ENCODE measurements around the gene BCAS2. TPM values are rescaled to one million over a fixed set of nuclear protein-coding genes. Genes with fewer than 3 reads are reported as not detected.

Gene BCAS2
- total RNA-seq, 2 experiments from 2014 or later: 39.3 to 40.8 TPM

- Histone ChIP-seq H3K9me2 (ENCODE audit: insufficient read depth, low read length) (no peaks in the 10 kb centered on the region), H3K4me3 (ENCODE audit: low read depth, low read length, poor library complexity, severe bottlenecking) (no peak overlapping the region), H3K9me3 (ENCODE audit: low read length) (no peaks in the 10 kb centered on the region), H3K27ac (ENCODE audit: low read depth, low read length, poor library complexity, severe bottlenecking) (no peak overlapping the region), H3K4me1 (ENCODE audit: insufficient read depth, low read length, poor library complexity, severe bottlenecking) (no peaks in the 10 kb centered on the region), H3K4me2 (ENCODE audit: low read length) (no peak overlapping the region), H3K79me2 (ENCODE audit: insufficient read depth, low read depth, low read length) (no peaks in the 10 kb centered on the region), H2AFZ (ENCODE audit: low read length) (no peak overlapping the region), H3K36me3 (ENCODE audit: insufficient read depth, low read length) (no peaks in the 10 kb centered on the region), H4K20me1 (ENCODE audit: insufficient read depth, low read length) (no peaks in the 10 kb centered on the region)
- intact Hi-C loops (cut with micrococcal nuclease; ENCODE audit: unreplicated experiment): no loop called here
- BruUV-seq (replicated peaks): no TSS peak
- ChIA-PET POLR2A (interaction anchor here (0.7 kb wide), 1 partner anchor 154 kb away, joined by 3 read pairs; no protein-coding TSS in a partner anchor), CTCF (ENCODE audit: unreplicated experiment) (no interaction called here)
- no peak for DNase-seq (ENCODE audit: low spot score)
- TF ChIP-seq EZH2phosphoT487 (IDR thresholded peaks at IDR 0.05; ENCODE audit: borderline replicate concordance, low read depth, low read length) (no peak), CTCF (conservative IDR thresholded peaks at IDR 0.05; ENCODE audit: low read length) (no peak)
Measured at GRCh38 chr1:114588196-114588689, 6.8 kb upstream of the BCAS2 start.

GRCh38 chr1:114587203-114587991 is 6.0 kb upstream of the BCAS2 start:
- BruUV-seq (replicated peaks): no TSS peak
- Histone ChIP-seq H3K4me1 (ENCODE audit: insufficient read depth, low read length, poor library complexity, severe bottlenecking) (peaks cover under 1% of the 10 kb centered on the region), H3K4me3 (ENCODE audit: low read depth, low read length, poor library complexity, severe bottlenecking) (no peak overlapping the region), H3K9me2 (ENCODE audit: insufficient read depth, low read length) (no peaks in the 10 kb centered on the region), H3K4me2 (ENCODE audit: low read length) (no peak overlapping the region), H3K79me2 (ENCODE audit: insufficient read depth, low read depth, low read length) (no peaks in the 10 kb centered on the region), H4K20me1 (ENCODE audit: insufficient read depth, low read length) (no peaks in the 10 kb centered on the region), H3K36me3 (ENCODE audit: insufficient read depth, low read length) (no peaks in the 10 kb centered on the region), H2AFZ (ENCODE audit: low read length) (no peak overlapping the region), H3K27ac (ENCODE audit: low read depth, low read length, poor library complexity, severe bottlenecking) (no peak overlapping the region), H3K9me3 (ENCODE audit: low read length) (peaks cover 1% of the 10 kb centered on the region; the same call in 1 of the 2 replicates)
- TF ChIP-seq CTCF (conservative IDR thresholded peaks at IDR 0.05; ENCODE audit: low read length): no peak
- TF ChIP-seq EZH2phosphoT487 (IDR thresholded peaks at IDR 0.05; ENCODE audit: borderline replicate concordance, low read depth, low read length): no peak
- no peak for DNase-seq (ENCODE audit: low spot score)
- ChIA-PET CTCF (ENCODE audit: unreplicated experiment) (no interaction called here), POLR2A (interaction anchor here (0.7 kb wide), 1 partner anchor 153 kb away, joined by 3 read pairs; no protein-coding TSS in a partner anchor)
- intact Hi-C loops (cut with micrococcal nuclease; ENCODE audit: unreplicated experiment): no loop called here

GRCh38 chr1:114586513-114587047 is 5.2 kb upstream of the BCAS2 start:
- H4K20me1 ChIP-seq (ENCODE audit: insufficient read depth, low read length): no peaks in the 10 kb centered on the region
- H3K9me2 ChIP-seq (ENCODE audit: insufficient read depth, low read length): no peaks in the 10 kb centered on the region
- H3K27ac ChIP-seq (ENCODE audit: low read depth, low read length, poor library complexity, severe bottlenecking): no peak overlapping the region
- TF ChIP-seq EZH2phosphoT487 (IDR thresholded peaks at IDR 0.05; ENCODE audit: borderline replicate concordance, low read depth, low read length) (no peak), CTCF (conservative IDR thresholded peaks at IDR 0.05; ENCODE audit: low read length) (no peak)
- no peaks in the 10 kb centered on the region for H3K36me3 ChIP-seq (ENCODE audit: insufficient read depth, low read length)
- peaks cover 7% of the 10 kb centered on the region; the same call in 1 of the 2 replicates for H3K9me3 ChIP-seq (ENCODE audit: low read length)
- no peaks in the 10 kb centered on the region for H3K79me2 ChIP-seq (ENCODE audit: insufficient read depth, low read depth, low read length)
- H3K4me1 ChIP-seq (ENCODE audit: insufficient read depth, low read length, poor library complexity, severe bottlenecking): peaks cover 8% of the 10 kb centered on the region
- no peak overlapping the region for H3K4me3 ChIP-seq (ENCODE audit: low read depth, low read length, poor library complexity, severe bottlenecking)
- intact Hi-C loops (cut with micrococcal nuclease; ENCODE audit: unreplicated experiment): no loop called here
- BruUV-seq (replicated peaks): no TSS peak
- CTCF ChIA-PET (ENCODE audit: unreplicated experiment): no interaction called here
- H3K4me2 ChIP-seq (ENCODE audit: low read length): no peak overlapping the region
- H2AFZ ChIP-seq (ENCODE audit: low read length): no peak overlapping the region
- no peak for DNase-seq (ENCODE audit: low spot score)
- POLR2A ChIA-PET: no interaction called here

Measured in OCI-LY7 (cell line).